ENCODE measurements around the gene ACTN3. TPM values are rescaled to one million over a fixed set of nuclear protein-coding genes. Genes with fewer than 3 reads are reported as not detected.
"Not testable (repeated sequence)": the region's sequence is repeated elsewhere in the genome, so short reads cannot be mapped to it uniquely, and the experiment has no call there.

The ACTN3 gene
- total and polyA plus RNA-seq, 7 donors, result under 0.01 TPM; not detected in 6

DNA sequence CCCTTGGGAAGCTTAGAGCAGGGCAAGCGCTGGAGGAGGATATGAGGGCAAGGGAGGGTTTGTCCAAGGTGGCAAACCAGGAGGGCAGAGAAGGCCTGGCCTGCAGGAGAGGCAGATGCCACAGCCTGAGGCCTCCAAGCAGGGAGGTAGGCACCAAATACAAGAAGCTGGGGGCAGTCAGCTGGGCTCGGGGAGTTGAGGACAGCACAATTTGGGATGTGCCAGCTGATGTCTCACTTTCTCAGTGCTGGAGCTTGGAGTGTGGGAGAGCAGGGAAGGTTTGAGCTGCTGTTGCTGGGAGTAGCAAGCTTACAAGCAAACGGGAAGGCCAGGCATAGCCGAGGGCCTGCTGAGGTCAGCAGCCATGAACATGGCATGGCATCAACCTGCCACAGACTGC is 4.8 kb upstream of the ACTN3 start:
- TF ChIP-seq, protein P1, sequence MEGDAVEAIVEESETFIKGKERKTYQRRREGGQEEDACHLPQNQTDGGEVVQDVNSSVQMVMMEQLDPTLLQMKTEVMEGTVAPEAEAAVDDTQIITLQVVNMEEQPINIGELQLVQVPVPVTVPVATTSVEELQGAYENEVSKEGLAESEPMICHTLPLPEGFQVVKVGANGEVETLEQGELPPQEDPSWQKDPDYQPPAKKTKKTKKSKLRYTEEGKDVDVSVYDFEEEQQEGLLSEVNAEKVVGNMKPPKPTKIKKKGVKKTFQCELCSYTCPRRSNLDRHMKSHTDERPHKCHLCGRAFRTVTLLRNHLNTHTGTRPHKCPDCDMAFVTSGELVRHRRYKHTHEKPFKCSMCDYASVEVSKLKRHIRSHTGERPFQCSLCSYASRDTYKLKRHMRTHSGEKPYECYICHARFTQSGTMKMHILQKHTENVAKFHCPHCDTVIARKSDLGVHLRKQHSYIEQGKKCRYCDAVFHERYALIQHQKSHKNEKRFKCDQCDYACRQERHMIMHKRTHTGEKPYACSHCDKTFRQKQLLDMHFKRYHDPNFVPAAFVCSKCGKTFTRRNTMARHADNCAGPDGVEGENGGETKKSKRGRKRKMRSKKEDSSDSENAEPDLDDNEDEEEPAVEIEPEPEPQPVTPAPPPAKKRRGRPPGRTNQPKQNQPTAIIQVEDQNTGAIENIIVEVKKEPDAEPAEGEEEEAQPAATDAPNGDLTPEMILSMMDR (IDR thresholded peaks at IDR 0.05), result no peak
- TF ChIP-seq POLR2A (IDR thresholded peaks at IDR 0.05), result no peak
- no peak for TF ChIP-seq POLR2AphosphoS5 (IDR thresholded peaks at IDR 0.05)
- no peak for TF ChIP-seq EP300 (IDR thresholded peaks at IDR 0.05)
- H3K4me1 ChIP-seq, result peaks cover 0 to 34% (median 26%) of the 10 kb centered on the region in 4 donors
- no peak for DNase-seq
- H3K27ac ChIP-seq, result no peak overlapping the region
- H3K27me3 ChIP-seq, result no peaks in the 10 kb centered on the region
- intact Hi-C loops (cut with DNase I), result no loop called here
- WGBS, 2 donors, result 92 to 93% methylated on average over 4 of the region's 4 CpGs
- H3K4me3 ChIP-seq, result no peak overlapping the region
- H3K36me3 ChIP-seq, result peaks cover 0 to 38% (median 9%) of the 10 kb centered on the region in 4 donors
- no peaks in the 10 kb centered on the region for H3K9me3 ChIP-seq

DNA sequence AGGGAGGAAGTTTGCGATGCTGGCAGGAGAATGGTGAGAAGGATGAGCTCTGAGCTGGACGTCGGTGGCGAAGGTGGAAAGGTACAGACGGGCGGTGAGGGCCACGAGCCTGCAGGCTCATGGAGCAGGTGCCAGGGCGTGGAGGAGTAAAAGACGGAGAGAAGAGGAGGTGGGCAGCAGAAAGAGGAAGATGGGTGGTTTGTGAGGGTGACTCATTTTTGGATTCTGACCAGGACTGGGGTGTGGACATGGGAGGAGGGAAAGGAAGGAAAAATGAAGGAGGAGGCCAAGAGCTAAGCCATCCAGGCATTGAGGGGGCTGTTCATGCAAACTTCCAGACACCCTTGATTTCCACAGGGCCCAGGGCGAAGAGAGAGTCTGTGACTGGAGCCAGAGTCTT is 4.3 kb upstream of the ACTN3 start:
- no peak for DNase-seq
- no peaks in the 10 kb centered on the region for H3K9me3 ChIP-seq
- H3K4me1 ChIP-seq, result peaks cover 0 to 36% (median 27%) of the 10 kb centered on the region in 4 donors
- peaks cover 0 to 34% (median 9%) of the 10 kb centered on the region in 4 donors for H3K36me3 ChIP-seq
- no peak overlapping the region for H3K4me3 ChIP-seq
- H3K27me3 ChIP-seq, result no peaks in the 10 kb centered on the region
- TF ChIP-seq, protein P1 (IDR thresholded peaks at IDR 0.05), result no peak
- TF ChIP-seq EP300 (IDR thresholded peaks at IDR 0.05) (no peak), POLR2AphosphoS5 (IDR thresholded peaks at IDR 0.05) (no peak), POLR2A (IDR thresholded peaks at IDR 0.05) (no peak)
- no peak overlapping the region for H3K27ac ChIP-seq
- intact Hi-C loops (cut with DNase I), result no loop called here
- 86 to 89% methylated on average over 10 of the region's 10 CpGs for WGBS, 2 donors

DNA sequence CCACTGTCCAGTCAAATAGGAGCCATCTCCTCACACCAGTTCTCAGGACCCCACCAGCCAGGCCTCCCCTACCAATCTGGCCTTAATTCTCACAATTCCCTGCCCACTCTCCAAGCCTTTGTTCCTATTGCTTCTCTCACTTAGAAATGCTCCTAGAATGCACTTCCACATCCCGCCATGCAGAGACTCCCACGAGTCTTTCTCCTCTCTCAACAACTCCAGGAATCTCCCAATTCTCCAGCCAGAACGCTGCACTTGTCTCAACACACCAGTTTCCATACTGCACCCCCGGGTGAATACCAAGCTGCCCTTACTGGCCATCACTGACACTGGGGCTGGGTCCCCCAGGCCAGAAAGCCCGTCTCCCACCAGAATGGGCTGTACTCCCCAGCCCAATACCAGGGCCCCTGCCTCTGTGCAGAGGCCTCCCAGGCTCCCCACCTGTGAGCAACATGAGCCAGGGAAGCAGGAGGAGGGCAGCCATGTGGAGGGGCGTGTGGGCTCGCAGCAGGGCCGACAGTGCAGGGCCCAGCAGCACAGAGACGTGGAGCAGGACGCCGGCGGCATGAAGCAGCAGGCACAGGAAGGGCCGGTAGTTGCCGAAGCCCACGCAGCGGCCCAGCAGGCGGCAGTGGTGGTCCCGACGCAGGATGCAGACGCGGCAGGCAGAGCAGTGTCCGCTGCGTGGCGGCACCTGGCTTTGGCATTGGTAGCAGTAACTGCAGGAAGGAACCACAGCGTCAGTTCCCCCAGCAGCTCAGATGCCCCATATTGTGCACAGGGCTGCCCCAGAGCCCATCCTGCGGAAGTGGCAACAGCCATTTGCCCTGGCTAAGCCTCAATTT is 3.2 kb upstream of the ACTN3 start:
- H3K4me1 ChIP-seq, result peaks cover 0 to 36% (median 27%) of the 10 kb centered on the region in 4 donors
- H3K4me3 ChIP-seq, result no peak overlapping the region
- intact Hi-C loops (cut with DNase I), result no loop called here
- peaks cover 0 to 34% (median 9%) of the 10 kb centered on the region in 4 donors for H3K36me3 ChIP-seq
- TF ChIP-seq POLR2AphosphoS5 (IDR thresholded peaks at IDR 0.05) (peak in 1 of 4 donors; percentile 9), POLR2A (IDR thresholded peaks at IDR 0.05) (no peak)
- TF ChIP-seq, protein P1 (IDR thresholded peaks at IDR 0.05), result peak in 1 of 4 experiments; percentile 27
- no peak overlapping the region for H3K27ac ChIP-seq
- no peak for DNase-seq
- H3K27me3 ChIP-seq, result no peaks in the 10 kb centered on the region
- 35 to 87% methylated on average over 26 of the region's 26 CpGs for WGBS, 2 donors
- no peaks in the 10 kb centered on the region for H3K9me3 ChIP-seq

DNA sequence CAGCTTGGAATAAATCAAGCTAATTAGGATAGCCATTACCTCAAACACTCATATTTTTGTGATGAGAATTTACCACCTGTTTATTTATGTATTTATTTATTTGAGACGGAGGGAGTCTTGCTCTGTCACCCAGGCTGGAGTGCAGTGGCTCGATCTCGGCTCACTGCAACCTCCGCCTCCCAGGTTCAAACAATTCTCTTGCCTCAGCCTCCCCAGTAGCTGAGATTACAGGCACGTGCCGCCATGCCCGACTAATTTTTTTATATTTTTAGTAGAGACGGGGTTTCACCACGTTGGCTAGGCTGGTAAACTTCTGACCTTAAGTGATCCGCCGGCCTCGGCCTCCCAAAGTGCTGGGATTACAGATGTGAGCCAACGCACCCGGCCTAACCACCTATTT is 1.8 kb upstream of the ACTN3 start:
- H3K9me3 ChIP-seq; H3K27ac ChIP-seq; DNase-seq; intact Hi-C loops (cut with DNase I); H3K27me3 ChIP-seq: not testable (repeated sequence)
- WGBS, 2 donors, result 61 to 72% methylated on average over 14 of the region's 14 CpGs
- H3K36me3 ChIP-seq, result peaks cover 0 to 22% (median 5%) of the 10 kb centered on the region in 4 donors
- H3K4me1 ChIP-seq, result peaks cover 0 to 36% (median 27%) of the 10 kb centered on the region in 4 donors
- H3K4me3 ChIP-seq, result peak overlapping the region in 3 of 4 donors; percentile 68 to 90 (median 76)

DNA sequence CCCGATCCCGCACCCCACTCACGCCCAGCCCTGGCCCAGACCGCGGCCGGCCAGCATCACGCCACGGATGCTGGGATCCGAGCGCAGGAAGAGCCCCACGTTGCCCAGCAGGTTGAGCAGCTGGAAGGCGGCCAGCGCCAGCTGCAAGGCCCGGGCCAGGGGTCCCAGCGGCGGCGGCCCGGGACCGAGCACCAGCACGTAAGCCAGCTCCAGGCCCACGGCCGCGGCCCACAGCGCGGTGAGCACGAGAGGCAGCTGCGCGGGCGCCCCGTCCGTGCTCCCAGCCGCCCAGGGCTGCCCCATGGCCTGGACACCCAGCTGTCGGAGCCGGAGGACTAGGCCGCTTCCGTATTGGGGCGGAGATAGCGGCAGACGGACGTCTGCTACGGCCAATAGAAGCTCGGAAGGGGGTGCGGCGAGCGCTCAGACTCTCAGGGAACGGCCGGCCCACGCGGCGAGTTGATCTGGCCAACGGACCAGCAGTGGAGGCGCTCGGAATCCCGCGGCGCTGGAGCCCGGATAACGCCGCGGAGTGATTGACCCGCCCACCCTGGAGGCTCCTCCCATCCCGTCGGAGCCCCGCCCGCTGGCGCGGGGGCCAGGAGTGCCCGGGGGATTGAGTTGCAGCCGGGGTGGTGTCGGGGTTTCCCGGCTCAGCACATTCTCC is 869 bp upstream of the ACTN3 start, which contains the start of gene ZDHHC24:
TSS of gene ZDHHC24 (minus strand) at position 348 of the 667 bp plus-strand sequence. CDS start at position 303, 45 bp downstream.
- H3K27me3 ChIP-seq, result no peaks in the 10 kb centered on the region
- H3K9me3 ChIP-seq, result no peaks in the 10 kb centered on the region
- peaks cover 0 to 36% (median 27%) of the 10 kb centered on the region in 4 donors for H3K4me1 ChIP-seq
- peak within 1 kb of the TSS; percentile 81 to 88 (median 86) for H3K27ac ChIP-seq
- 0 to 1% methylated on average over 71 of the region's 71 CpGs for WGBS, 2 donors
- intact Hi-C loops (cut with DNase I), result no loop called here
- TF ChIP-seq POLR2AphosphoS5 (IDR thresholded peaks at IDR 0.05), result peak; percentile 47 to 72 (median 70)
- TF ChIP-seq EP300 (IDR thresholded peaks at IDR 0.05), result no peak
- TF ChIP-seq, protein P1 (IDR thresholded peaks at IDR 0.05), result no peak
- peaks cover 0 to 22% (median 3%) of the 10 kb centered on the region in 4 donors for H3K36me3 ChIP-seq
- peak; percentile 99 for DNase-seq
- H3K4me3 ChIP-seq, result peak within 1 kb of the TSS; percentile 47 to 90 (median 72)

All from sigmoid colon (tissue), 7 donors.